Globus pallidus (tissue), 1 donor: ENCODE measurements around the gene SPANXN3.
"Not testable (repeated sequence)": the region's sequence is repeated elsewhere in the genome, so short reads cannot be mapped to it uniquely, and the experiment has no call there.

Experiments used
- DNase-seq: peaks from one replicate; pipeline ENCODE4 v3.0.0-alpha.2; 2015; ENCODE audit warnings: low spot score

The SPANXN3 gene, protein sequence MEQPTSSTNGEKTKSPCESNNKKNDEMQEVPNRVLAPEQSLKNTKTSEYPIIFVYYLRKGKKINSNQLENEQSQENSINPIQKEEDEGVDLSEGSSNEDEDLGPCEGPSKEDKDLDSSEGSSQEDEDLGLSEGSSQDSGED

DNA sequence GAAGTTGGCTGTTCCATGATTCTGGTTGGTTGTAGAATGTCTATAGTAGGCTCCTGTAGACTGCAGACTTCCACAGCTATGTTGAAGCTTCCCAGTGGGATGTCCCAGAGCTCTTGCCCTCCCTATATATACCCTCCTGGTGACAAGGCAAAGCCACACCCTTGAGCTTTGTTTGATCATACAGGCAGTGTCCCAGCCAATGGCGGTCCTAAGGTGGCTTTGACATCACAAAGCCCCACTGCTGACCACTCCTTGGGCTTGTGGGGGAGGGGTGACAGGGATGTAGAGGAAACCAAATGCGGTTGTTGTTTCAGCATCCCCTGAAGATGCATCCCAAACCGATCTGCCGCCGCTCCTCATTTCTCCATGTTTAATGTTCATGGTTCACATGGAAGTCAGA is at the start of gene SPANXN3:
TSS of gene SPANXN3 (minus strand) at position 101 of the 400 bp plus-strand sequence. CDS start at position 17, 84 bp downstream.
- DNase-seq, result not testable (repeated sequence)

GRCh38 chrX:143536176-143536575 is 18.9 kb upstream of the SPANXN3 start:
- DNase-seq, result no peak

- DNase-seq, result not testable (repeated sequence)
Observed at GRCh38 chrX:143502196-143502595, 15.1 kb downstream of the SPANXN3 start.

DNA sequence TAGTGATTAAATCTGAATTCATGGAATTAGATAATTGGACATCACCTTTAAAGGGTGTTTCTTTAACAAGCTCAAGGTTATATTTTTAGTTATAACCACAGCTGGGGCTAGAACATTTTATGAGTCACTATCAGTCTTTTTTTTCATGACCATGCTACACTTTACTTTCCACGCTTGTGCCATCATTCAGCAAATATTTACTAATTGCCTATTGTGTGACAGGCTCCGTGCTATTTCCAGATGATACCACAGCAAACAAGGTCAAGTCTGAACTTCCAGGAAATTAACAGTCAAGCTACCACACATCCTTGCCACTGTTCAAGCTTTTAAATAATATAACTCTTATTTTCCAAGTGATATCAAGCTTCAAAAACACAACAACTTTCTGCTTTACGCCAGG is 16.5 kb downstream of the SPANXN3 start:
- DNase-seq, result no peak

DNA sequence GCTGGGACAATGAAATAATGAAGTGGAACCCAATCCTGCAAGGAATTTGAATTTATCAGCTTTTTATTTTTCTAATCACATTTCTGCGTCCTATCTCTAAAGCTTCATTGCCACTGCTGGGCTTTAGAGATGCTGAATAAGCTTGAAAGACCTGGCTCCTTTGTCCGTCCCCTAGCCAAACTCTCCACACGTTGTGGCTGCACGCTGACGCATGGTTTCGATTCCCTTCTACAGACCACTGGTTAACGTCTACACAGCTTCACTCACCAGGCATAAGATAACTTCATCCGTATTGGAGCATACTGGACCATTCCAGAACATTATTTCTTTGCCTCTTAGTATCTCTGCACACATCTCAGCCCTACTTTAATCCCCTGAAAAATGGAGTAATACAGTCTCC is 31.2 kb downstream of the SPANXN3 start:
- DNase-seq, result no peak

DNA sequence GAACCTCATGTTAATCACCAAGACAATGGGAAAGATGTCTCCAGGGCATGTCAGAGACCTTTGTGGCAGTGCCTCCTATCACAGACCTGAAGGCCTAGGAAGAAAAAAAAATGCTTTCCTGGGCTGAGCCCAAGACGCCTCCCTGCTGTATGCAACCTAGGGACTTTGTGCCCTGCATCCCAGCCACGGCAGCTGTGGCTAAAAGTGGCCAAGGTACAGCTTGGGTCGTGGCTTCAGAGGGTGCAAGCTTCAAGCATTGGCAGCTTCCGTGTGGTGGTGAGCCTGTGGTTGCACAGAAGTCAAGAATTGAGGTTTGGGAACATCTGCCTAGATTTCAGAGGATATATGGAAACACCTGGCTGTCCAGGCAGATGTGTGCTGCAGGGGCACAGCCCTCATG is 40.5 kb downstream of the SPANXN3 start:
- no peak for DNase-seq

GRCh38 chrX:143472347-143472938 is 44.8 kb downstream of the SPANXN3 start:
- DNase-seq, result no peak

GRCh38 chrX:143466130-143466529 is 51.1 kb downstream of the SPANXN3 start:
- no peak for DNase-seq

GRCh38 chrX:143462696-143463095 is 54.6 kb downstream of the SPANXN3 start:
- DNase-seq, result no peak

DNA sequence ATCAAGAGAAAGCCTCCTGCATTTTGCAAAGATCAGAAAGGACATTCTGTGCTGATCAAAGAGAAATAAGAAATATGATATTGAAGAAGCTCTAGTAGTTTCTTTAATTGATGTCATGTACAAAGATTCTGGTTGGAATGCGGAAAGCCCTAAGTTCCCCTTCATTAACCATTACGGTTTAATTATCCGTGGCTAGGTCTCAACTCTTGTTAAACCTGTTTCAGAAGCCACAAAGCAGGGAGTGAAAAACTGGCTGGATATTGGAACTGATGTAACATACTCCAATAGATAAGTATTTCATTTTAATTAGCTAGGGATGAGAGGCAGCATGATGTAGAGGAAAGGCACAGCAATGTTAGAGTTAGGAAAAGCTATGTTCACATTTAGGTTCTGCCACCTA is 55.7 kb downstream of the SPANXN3 start:
- no peak for DNase-seq
